SU-DHL-6 (cell line): ENCODE measurements around the gene SERPINA5.

ENCODE experiments used
- H2AFZ ChIP-seq: fragments of 200-600 bp; sonication (generic); 2 replicates; pipeline ENCODE4 v1.6.1; 2014; ENCODE audit warnings: low read depth, mild to moderate bottlenecking, moderate library complexity, mixed read lengths, antibody characterized with exemption, low read length; ENCODE audit not compliant: severe bottlenecking
- H3F3A ChIP-seq: fragments of 200-600 bp; shearing (Covaris generic); 2 replicates; pipeline ENCODE4 v1.6.0; 2016; ENCODE audit warnings: antibody characterized with exemption, mild to moderate bottlenecking; ENCODE audit not compliant: insufficient read depth
- H3K27ac ChIP-seq: fragments of 200-600 bp; sonication (generic); 2 replicates; pipeline ENCODE4 v1.5.1; 2016; ENCODE audit warnings: low read depth, mild to moderate bottlenecking, low read length, moderate library complexity, mixed read lengths
- H3K27me3 ChIP-seq: fragments of 200-600 bp; sonication (generic), shearing (Covaris generic); 2 replicates; pipeline ENCODE4 v1.6.0; 2014; ENCODE audit warnings: mild to moderate bottlenecking, low read length
- H3K36me3 ChIP-seq: fragments of 200-600 bp; sonication (generic); 2 replicates; pipeline ENCODE4 v1.6.1; 2014; ENCODE audit warnings: mild to moderate bottlenecking, low read length, mixed read lengths
- H3K4me2 ChIP-seq: fragments of 300-600, 200-600 bp; shearing (Covaris generic), sonication (generic); 2 replicates; pipeline ENCODE4 v1.6.0; 2014; ENCODE audit warnings: low read length, low read depth, mild to moderate bottlenecking; ENCODE audit not compliant: poor library complexity, severe bottlenecking
- H3K4me3 ChIP-seq: fragments of 200-600 bp; sonication (generic); 2 replicates; pipeline ENCODE4 v1.5.1; 2014; ENCODE audit warnings: antibody characterized with exemption, low read length, mild to moderate bottlenecking, mixed read lengths; ENCODE audit not compliant: insufficient read depth, poor library complexity, severe bottlenecking
- H3K79me2 ChIP-seq: fragments of 200-600 bp; sonication (generic); 2 replicates; pipeline ENCODE4 v1.6.1; 2014; ENCODE audit warnings: mild to moderate bottlenecking, low read length, moderate library complexity; ENCODE audit not compliant: insufficient read depth
- H3K9ac ChIP-seq: fragments of 200-600 bp; sonication (generic); 2 replicates; pipeline ENCODE4 v1.7.0; 2014; ENCODE audit warnings: mild to moderate bottlenecking, low read length
- H3K9me2 ChIP-seq: fragments of 200-600 bp; sonication (generic); replicated peaks from 2 replicates; pipeline ENCODE4 v1.6.1; 2014; ENCODE audit warnings: low read length; ENCODE audit not compliant: insufficient read depth
- H3K9me3 ChIP-seq: fragments of 200-600 bp; sonication (generic); 2 replicates; pipeline ENCODE4 v1.6.1; 2014; ENCODE audit warnings: low read length, mixed read lengths; ENCODE audit not compliant: insufficient read depth
- H4K20me1 ChIP-seq: fragments of 200-600 bp; sonication (generic); 2 replicates; pipeline ENCODE4 v1.6.1; 2014; ENCODE audit warnings: low read depth, mild to moderate bottlenecking, antibody characterized with exemption, low read length, moderate library complexity, mixed read lengths
- CTCF ChIP-seq: fragments of 200-600 bp; sonication (generic); IDR thresholded peaks from one replicate; pipeline ENCODE4 v1.5.1; 2017; ENCODE audit warnings: antibody characterized with exemption, mild to moderate bottlenecking, low read length, moderate library complexity; ENCODE audit not compliant: insufficient read depth, poor library complexity, severe bottlenecking
- EZH2phosphoT487 ChIP-seq: fragments of 200-600 bp; sonication (generic), shearing (Covaris generic); conservative IDR thresholded peaks from 2 replicates; pipeline ENCODE4 v1.6.1; 2018; ENCODE audit warnings: mild to moderate bottlenecking, antibody characterized with exemption, low read length, moderate library complexity, mixed read lengths

The SERPINA5 gene

GRCh38 chr14:94581127-94581999, at the start of gene SERPINA5:
Gene SERPINA5, plus strand, starts transcription at chr14:94581426. Its CDS starts 5,937 bp downstream, at chr14:94587363.
- no peak within 1 kb of the TSS for H2AFZ ChIP-seq
- H3K4me3 ChIP-seq = no peak within 1 kb of the TSS
- no peaks in the 10 kb centered on the region for H3K9me3 ChIP-seq
- no peaks in the 10 kb centered on the region for H3K9me2 ChIP-seq
- TF ChIP-seq EZH2phosphoT487 (no peak), CTCF (no peak)
- H4K20me1 ChIP-seq = no peaks in the 10 kb centered on the region
- H3K27me3 ChIP-seq = no peaks in the 10 kb centered on the region
- no peak within 1 kb of the TSS for H3K27ac ChIP-seq
- no peaks in the 10 kb centered on the region for H3K79me2 ChIP-seq
- H3F3A ChIP-seq = no peaks in the 10 kb centered on the region
- no peaks in the 10 kb centered on the region for H3K36me3 ChIP-seq
- H3K4me2 ChIP-seq = no peak within 1 kb of the TSS
- H3K9ac ChIP-seq = no peak within 1 kb of the TSS

GRCh38 chr14:94532447-94532846, 48.8 kb upstream of the SERPINA5 start:
- TF ChIP-seq EZH2phosphoT487 (no peak), CTCF (no peak)
- Histone ChIP-seq H2AFZ (no peak overlapping the region), H3K9ac (no peak overlapping the region), H3K4me3 (no peak overlapping the region), H3K9me3 (no peaks in the 10 kb centered on the region), H3K27me3 (no peaks in the 10 kb centered on the region), H4K20me1 (no peaks in the 10 kb centered on the region; the same call in 1 of the 2 replicates), H3K9me2 (no peaks in the 10 kb centered on the region), H3F3A (no peaks in the 10 kb centered on the region), H3K79me2 (no peaks in the 10 kb centered on the region), H3K36me3 (no peaks in the 10 kb centered on the region), H3K27ac (no peak overlapping the region), H3K4me2 (peak overlapping the region; percentile 19)

GRCh38 chr14:94535506-94535905, 45.7 kb upstream of the SERPINA5 start:
- Histone ChIP-seq H3K4me2 (no peak overlapping the region), H2AFZ (no peak overlapping the region), H3K4me3 (no peak overlapping the region), H3K9ac (no peak overlapping the region), H3K27me3 (no peaks in the 10 kb centered on the region), H3F3A (no peaks in the 10 kb centered on the region), H4K20me1 (no peaks in the 10 kb centered on the region; the same call in 1 of the 2 replicates), H3K27ac (no peak overlapping the region), H3K79me2 (no peaks in the 10 kb centered on the region), H3K9me3 (no peaks in the 10 kb centered on the region), H3K36me3 (no peaks in the 10 kb centered on the region), H3K9me2 (no peaks in the 10 kb centered on the region)
- no peak for TF ChIP-seq EZH2phosphoT487
- no peak for TF ChIP-seq CTCF
